ENCODE results near the gene CHGA.

DNA sequence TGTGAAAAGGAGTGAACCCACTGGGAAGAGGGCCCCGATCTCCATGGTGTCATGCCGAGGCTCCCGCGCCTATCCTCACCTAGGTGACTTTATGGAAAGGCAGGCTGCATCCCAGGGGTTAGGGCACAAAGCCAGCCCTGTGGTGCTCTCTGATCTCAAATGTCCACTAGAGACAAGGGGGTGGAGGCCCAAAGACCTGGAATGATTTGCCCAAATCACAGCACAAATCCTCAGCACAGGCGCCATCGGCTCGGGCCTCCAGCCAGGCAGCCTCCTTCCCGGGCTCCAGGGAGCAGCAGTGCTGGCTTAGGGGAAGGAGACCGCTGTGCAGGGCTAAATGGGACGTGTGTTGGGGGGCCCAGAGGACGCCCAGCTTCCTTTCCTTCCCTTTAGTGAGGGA lies 17.6 kb downstream of the CHGA start:
- TF ChIP-seq, protein P1, sequence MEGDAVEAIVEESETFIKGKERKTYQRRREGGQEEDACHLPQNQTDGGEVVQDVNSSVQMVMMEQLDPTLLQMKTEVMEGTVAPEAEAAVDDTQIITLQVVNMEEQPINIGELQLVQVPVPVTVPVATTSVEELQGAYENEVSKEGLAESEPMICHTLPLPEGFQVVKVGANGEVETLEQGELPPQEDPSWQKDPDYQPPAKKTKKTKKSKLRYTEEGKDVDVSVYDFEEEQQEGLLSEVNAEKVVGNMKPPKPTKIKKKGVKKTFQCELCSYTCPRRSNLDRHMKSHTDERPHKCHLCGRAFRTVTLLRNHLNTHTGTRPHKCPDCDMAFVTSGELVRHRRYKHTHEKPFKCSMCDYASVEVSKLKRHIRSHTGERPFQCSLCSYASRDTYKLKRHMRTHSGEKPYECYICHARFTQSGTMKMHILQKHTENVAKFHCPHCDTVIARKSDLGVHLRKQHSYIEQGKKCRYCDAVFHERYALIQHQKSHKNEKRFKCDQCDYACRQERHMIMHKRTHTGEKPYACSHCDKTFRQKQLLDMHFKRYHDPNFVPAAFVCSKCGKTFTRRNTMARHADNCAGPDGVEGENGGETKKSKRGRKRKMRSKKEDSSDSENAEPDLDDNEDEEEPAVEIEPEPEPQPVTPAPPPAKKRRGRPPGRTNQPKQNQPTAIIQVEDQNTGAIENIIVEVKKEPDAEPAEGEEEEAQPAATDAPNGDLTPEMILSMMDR (IDR thresholded peaks at IDR 0.05; ENCODE audit: control extremely low read depth in 1 of 3, insufficient read depth in 1 of 3, low read depth in 1 of 3, low read length in 3 of 3), result no peak
- no peak for TF ChIP-seq CREB1 (IDR thresholded peaks at IDR 0.05)
- TF ChIP-seq KDM4A (IDR thresholded peaks at IDR 0.05; ENCODE audit: low read depth, low read length, severe bottlenecking), result no peak
- no peak for TF ChIP-seq EP300 (IDR thresholded peaks at IDR 0.05; ENCODE audit: borderline replicate concordance in 1 of 2, low read depth in 2 of 2, low read length in 2 of 2)
- TF ChIP-seq POLR2A (IDR thresholded peaks at IDR 0.05; ENCODE audit: control extremely low read depth in 1 of 2, low read depth in 2 of 2, low read length in 2 of 2), result no peak
- no peak for TF ChIP-seq RAD21 (IDR thresholded peaks at IDR 0.05 in 1 of 2, conservative IDR thresholded peaks at IDR 0.05 in 1 of 2; ENCODE audit: low read depth in 2 of 2, low read length in 2 of 2)
- TF ChIP-seq SRF (IDR thresholded peaks at IDR 0.05; ENCODE audit: low read depth, low read length), result no peak
- TF ChIP-seq BRCA1 (IDR thresholded peaks at IDR 0.05; ENCODE audit: low read depth, low read length), result no peak
- TF ChIP-seq, protein P2, sequence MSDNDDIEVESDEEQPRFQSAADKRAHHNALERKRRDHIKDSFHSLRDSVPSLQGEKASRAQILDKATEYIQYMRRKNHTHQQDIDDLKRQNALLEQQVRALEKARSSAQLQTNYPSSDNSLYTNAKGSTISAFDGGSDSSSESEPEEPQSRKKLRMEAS (IDR thresholded peaks at IDR 0.05), result no peak
- no peak for TF ChIP-seq TAF1 (IDR thresholded peaks at IDR 0.05; ENCODE audit: low read depth, low read length)
- no peak for TF ChIP-seq TCF12 (IDR thresholded peaks at IDR 0.05; ENCODE audit: low read depth, low read length)
- no peak for TF ChIP-seq JUN (IDR thresholded peaks at IDR 0.05; ENCODE audit: low read depth, low read length)

Measured in H1 (cell line).